HEK293 (cell line): ENCODE data around the gene GSC2.

ENCODE experiments used
- CTCF ChIA-PET: fragments of 350-600 bp; formaldehyde crosslinking; extraction: SDS; loops from one replicate; lab custom pipeline; 2021; ENCODE audit warnings: antibody characterized with exemption; lab: Yijun Ruan, JAX
- POLR2A ChIA-PET: fragments of 300-600 bp; formaldehyde crosslinking; extraction: SDS; loops from one replicate; lab custom pipeline; 2020; ENCODE audit warnings: antibody characterized with exemption, inconsistent platforms; lab: Yijun Ruan, JAX
- H3K27ac ChIP-seq: fragments of 200-500 bp; sonication (Bioruptor generic); 2 replicates; pipeline ENCODE4 v1.5.1; 2014; ENCODE audit warnings: low read depth, low read length, control low read depth, inconsistent platforms; ENCODE audit errors: extremely low read depth
- H3K36me3 ChIP-seq, 2 experiments: fragments of 200-500 bp in 1 of 2; sonication (Bioruptor generic) in 1 of 2; 1 replicate in 1 of 2; 2 replicates in 1 of 2; pipeline ENCODE4 v1.5.1; 2014 to 2017; ENCODE audit warnings: inconsistent platforms in 2 of 2, low read length in 2 of 2; ENCODE audit not compliant: control insufficient read depth in 2 of 2, insufficient read depth in 1 of 2
- H3K4me1 ChIP-seq: fragments of 200-500 bp; sonication (Bioruptor generic); 2 replicates; pipeline ENCODE4 v1.5.1; 2014; ENCODE audit warnings: mild to moderate bottlenecking, low read length, inconsistent platforms; ENCODE audit not compliant: control insufficient read depth, insufficient read depth
- H3K4me3 ChIP-seq: 2 replicates; pipeline ENCODE4 v1.5.1; 2011; ENCODE audit warnings: low read depth, mild to moderate bottlenecking, control low read depth, low read length, moderate library complexity
- H3K9me3 ChIP-seq: fragments of 200-500 bp; sonication (Bioruptor generic); 2 replicates; pipeline ENCODE4 v1.5.1; 2014; ENCODE audit warnings: low read depth, low read length, inconsistent platforms; ENCODE audit not compliant: control insufficient read depth, insufficient read depth
- SP2 ChIP-seq: fragments of 450-650 bp; formaldehyde crosslinking; IDR thresholded peaks from 2 replicates; pipeline ENCODE4 v1.5.1; 2016; ENCODE audit warnings: missing biosample characterization, missing genetic modification characterization
- TRIM28 ChIP-seq: IDR thresholded peaks from 2 replicates; pipeline ENCODE4 v1.6.1; 2011; ENCODE audit warnings: low read length, control low read depth, borderline replicate concordance
- ZBTB48 ChIP-seq: fragments of 450-650 bp; formaldehyde crosslinking; IDR thresholded peaks from 2 replicates; pipeline ENCODE4 v1.5.1; 2016; ENCODE audit warnings: missing biosample characterization, missing genetic modification characterization
- ZBTB7A ChIP-seq: fragments of 450-650 bp; formaldehyde crosslinking; IDR thresholded peaks from 2 replicates; pipeline ENCODE4 v1.5.1; 2016; ENCODE audit warnings: low read depth, missing biosample characterization, missing genetic modification characterization
- ZNF112 ChIP-seq: fragments of 450-650 bp; formaldehyde crosslinking; IDR thresholded peaks from 2 replicates; pipeline ENCODE4 v1.5.0; 2017; ENCODE audit warnings: missing biosample characterization, missing genetic modification characterization
- ZNF114 ChIP-seq: fragments of 450-650 bp; formaldehyde crosslinking; IDR thresholded peaks from 2 replicates; pipeline ENCODE4 v1.5.0; 2017; ENCODE audit warnings: missing biosample characterization, missing genetic modification characterization
- ZNF26 ChIP-seq: fragments of 450-650 bp; formaldehyde crosslinking; IDR thresholded peaks from 2 replicates; pipeline ENCODE4 v1.5.1; 2016; ENCODE audit warnings: missing biosample characterization, missing genetic modification characterization
- ZNF610 ChIP-seq: fragments of 450-650 bp; formaldehyde crosslinking; IDR thresholded peaks from 2 replicates; pipeline ENCODE4 v1.5.1; 2016; ENCODE audit warnings: missing biosample characterization, missing genetic modification characterization, borderline replicate concordance
- ZNF654 ChIP-seq: fragments of 450-650 bp; formaldehyde crosslinking; IDR thresholded peaks from 2 replicates; pipeline ENCODE4 v1.5.1; 2016; ENCODE audit warnings: low read depth, missing biosample characterization, missing genetic modification characterization
- ZNF704 ChIP-seq: fragments of 450-650 bp; formaldehyde crosslinking; IDR thresholded peaks from 2 replicates; pipeline ENCODE4 v1.5.1; 2016; ENCODE audit warnings: missing biosample characterization, missing genetic modification characterization
- ZNF747 ChIP-seq: fragments of 450-650 bp; formaldehyde crosslinking; IDR thresholded peaks from 2 replicates; pipeline ENCODE4 v1.5.1; 2016; ENCODE audit warnings: missing biosample characterization, missing genetic modification characterization
- ZNF768 ChIP-seq: fragments of 450-650 bp; formaldehyde crosslinking; IDR thresholded peaks from 2 replicates; pipeline ENCODE4 v1.5.1; 2018; ENCODE audit warnings: missing biosample characterization, mild to moderate bottlenecking, missing genetic modification characterization
- TF ChIP-seq, protein P1 (sequence below): fragments of 450-650 bp; formaldehyde crosslinking; IDR thresholded peaks from 2 replicates; pipeline ENCODE4 v1.5.1; 2016; ENCODE audit warnings: missing biosample characterization, missing genetic modification characterization
- TF ChIP-seq, protein P2 (sequence below): fragments of 450-650 bp; formaldehyde crosslinking; IDR thresholded peaks from 2 replicates; pipeline ENCODE4 v1.5.1; 2017; ENCODE audit warnings: missing biosample characterization, missing genetic modification characterization
- TF ChIP-seq, protein P3 (sequence below): fragments of 450-650 bp; formaldehyde crosslinking; IDR thresholded peaks from 2 replicates; pipeline ENCODE4 v1.5.1; 2017; ENCODE audit warnings: missing biosample characterization, missing genetic modification characterization
- TF ChIP-seq, protein P4 (sequence below): fragments of 450-650 bp; formaldehyde crosslinking; IDR thresholded peaks from 2 replicates; pipeline ENCODE4 v1.5.1; 2016; ENCODE audit warnings: missing biosample characterization, missing genetic modification characterization, borderline replicate concordance

GSC2 gene

GRCh38 chr22:19105867-19106802 lies 44.0 kb downstream of the GSC2 start:
- POLR2A ChIA-PET, result no interaction called here
- H3K4me1 ChIP-seq, result peaks cover 13% of the 10 kb centered on the region
- TF ChIP-seq ZNF112 (tag by site-specific recombination), result no peak
- TF ChIP-seq ZNF654 (tag by site-specific recombination), result peak; percentile 27; the same call in 1 of the 2 replicates
- TF ChIP-seq SP2 (tag by site-specific recombination), result no peak
- TF ChIP-seq, protein P1, sequence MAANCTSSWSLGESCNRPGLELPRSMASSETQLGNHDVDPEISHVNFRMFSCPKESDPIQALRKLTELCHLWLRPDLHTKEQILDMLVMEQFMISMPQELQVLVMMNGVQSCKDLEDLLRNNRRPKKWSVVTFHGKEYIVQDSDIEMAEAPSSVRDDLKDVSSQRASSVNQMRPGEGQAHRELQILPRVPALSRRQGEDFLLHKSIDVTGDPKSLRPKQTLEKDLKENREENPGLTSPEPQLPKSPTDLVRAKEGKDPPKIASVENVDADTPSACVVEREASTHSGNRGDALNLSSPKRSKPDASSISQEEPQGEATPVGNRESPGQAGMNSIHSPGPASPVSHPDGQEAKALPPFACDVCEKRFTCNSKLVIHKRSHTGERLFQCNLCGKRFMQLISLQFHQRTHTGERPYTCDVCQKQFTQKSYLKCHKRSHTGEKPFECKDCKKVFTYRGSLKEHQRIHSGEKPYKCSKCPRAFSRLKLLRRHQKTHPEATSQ (tag by site-specific recombination), result no peak
- TF ChIP-seq, protein P2, sequence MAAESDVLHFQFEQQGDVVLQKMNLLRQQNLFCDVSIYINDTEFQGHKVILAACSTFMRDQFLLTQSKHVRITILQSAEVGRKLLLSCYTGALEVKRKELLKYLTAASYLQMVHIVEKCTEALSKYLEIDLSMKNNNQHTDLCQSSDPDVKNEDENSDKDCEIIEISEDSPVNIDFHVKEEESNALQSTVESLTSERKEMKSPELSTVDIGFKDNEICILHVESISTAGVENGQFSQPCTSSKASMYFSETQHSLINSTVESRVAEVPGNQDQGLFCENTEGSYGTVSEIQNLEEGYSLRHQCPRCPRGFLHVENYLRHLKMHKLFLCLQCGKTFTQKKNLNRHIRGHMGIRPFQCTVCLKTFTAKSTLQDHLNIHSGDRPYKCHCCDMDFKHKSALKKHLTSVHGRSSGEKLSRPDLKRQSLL (tag by site-specific recombination), result no peak
- no peak for TF ChIP-seq ZNF26 (tag by site-specific recombination)
- TF ChIP-seq, all 188 proteins: peak for 1
- Histone ChIP-seq H3K9me3 (no peaks in the 10 kb centered on the region), H3K36me3 (peaks cover 0 to 10% of the 10 kb centered on the region in 2 experiments; a peak in 2 of 3 replicates), H3K4me3 (no peak overlapping the region), H3K27ac (no peak overlapping the region)
- CTCF ChIA-PET, result interaction anchor here (0.5 to 2.2 kb wide), 5 partner anchors 9 to 359 kb away, joined by 3 to 7 read pairs (median 4); no protein-coding TSS in a partner anchor

DNA sequence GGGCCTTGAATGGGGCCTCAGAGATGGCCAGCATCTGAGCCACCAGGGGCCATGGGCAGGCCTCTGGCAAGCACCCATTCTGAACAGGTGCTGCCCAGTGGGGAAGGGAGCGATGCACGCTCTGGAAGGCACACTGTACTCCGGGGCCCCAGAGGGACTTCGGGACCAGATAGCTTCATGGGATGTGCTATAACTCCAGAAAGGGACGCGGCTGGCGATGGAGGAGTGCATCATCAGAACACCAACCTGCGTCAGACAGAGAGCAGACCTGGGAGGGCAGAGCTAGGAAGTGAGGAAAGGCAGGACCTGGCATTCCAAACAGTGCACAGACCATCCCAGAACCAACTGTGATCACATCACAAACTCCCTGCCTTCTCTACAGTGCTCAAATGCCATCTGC lies 44.6 kb downstream of the GSC2 start:
- Histone ChIP-seq H3K4me1 (peaks cover 13% of the 10 kb centered on the region), H3K27ac (no peak overlapping the region), H3K9me3 (no peaks in the 10 kb centered on the region), H3K36me3 (peaks cover 0 to 10% of the 10 kb centered on the region in 2 experiments; a peak in 2 of 3 replicates), H3K4me3 (no peak overlapping the region)
- TF ChIP-seq ZNF114 (tag by site-specific recombination), result no peak
- TF ChIP-seq ZNF768 (tag by site-specific recombination), result no peak
- TF ChIP-seq SP2 (tag by site-specific recombination), result no peak
- TF ChIP-seq ZBTB48 (tag by site-specific recombination), result no peak
- no peak for TF ChIP-seq TRIM28
- no peak for TF ChIP-seq ZBTB7A
- no peak for TF ChIP-seq ZNF747
- TF ChIP-seq, protein P3, sequence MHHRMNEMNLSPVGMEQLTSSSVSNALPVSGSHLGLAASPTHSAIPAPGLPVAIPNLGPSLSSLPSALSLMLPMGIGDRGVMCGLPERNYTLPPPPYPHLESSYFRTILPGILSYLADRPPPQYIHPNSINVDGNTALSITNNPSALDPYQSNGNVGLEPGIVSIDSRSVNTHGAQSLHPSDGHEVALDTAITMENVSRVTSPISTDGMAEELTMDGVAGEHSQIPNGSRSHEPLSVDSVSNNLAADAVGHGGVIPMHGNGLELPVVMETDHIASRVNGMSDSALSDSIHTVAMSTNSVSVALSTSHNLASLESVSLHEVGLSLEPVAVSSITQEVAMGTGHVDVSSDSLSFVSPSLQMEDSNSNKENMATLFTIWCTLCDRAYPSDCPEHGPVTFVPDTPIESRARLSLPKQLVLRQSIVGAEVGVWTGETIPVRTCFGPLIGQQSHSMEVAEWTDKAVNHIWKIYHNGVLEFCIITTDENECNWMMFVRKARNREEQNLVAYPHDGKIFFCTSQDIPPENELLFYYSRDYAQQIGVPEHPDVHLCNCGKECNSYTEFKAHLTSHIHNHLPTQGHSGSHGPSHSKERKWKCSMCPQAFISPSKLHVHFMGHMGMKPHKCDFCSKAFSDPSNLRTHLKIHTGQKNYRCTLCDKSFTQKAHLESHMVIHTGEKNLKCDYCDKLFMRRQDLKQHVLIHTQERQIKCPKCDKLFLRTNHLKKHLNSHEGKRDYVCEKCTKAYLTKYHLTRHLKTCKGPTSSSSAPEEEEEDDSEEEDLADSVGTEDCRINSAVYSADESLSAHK (tag by site-specific recombination), result no peak
- TF ChIP-seq, protein P4, sequence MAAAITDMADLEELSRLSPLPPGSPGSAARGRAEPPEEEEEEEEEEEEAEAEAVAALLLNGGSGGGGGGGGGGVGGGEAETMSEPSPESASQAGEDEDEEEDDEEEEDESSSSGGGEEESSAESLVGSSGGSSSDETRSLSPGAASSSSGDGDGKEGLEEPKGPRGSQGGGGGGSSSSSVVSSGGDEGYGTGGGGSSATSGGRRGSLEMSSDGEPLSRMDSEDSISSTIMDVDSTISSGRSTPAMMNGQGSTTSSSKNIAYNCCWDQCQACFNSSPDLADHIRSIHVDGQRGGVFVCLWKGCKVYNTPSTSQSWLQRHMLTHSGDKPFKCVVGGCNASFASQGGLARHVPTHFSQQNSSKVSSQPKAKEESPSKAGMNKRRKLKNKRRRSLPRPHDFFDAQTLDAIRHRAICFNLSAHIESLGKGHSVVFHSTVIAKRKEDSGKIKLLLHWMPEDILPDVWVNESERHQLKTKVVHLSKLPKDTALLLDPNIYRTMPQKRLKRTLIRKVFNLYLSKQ, result no peak
- TF ChIP-seq ZNF704 (tag by site-specific recombination), result no peak
- no peak for TF ChIP-seq ZNF610 (tag by site-specific recombination)
- POLR2A ChIA-PET, result no interaction called here
- CTCF ChIA-PET, result interaction anchor here (0.6 to 2.2 kb wide), 2 partner anchors 10 to 13 kb away, joined by 4 to 7 read pairs; no protein-coding TSS in a partner anchor
